Measurements from ENCODE around the gene UPK3A.
A peak's percentile ranks its signal among the peaks of the same experiment; 100 is the strongest.
"Not testable (repeated sequence)": the region's sequence is repeated elsewhere in the genome, so short reads cannot be mapped to it uniquely, and the experiment has no call there.

UPK3A gene

DNA sequence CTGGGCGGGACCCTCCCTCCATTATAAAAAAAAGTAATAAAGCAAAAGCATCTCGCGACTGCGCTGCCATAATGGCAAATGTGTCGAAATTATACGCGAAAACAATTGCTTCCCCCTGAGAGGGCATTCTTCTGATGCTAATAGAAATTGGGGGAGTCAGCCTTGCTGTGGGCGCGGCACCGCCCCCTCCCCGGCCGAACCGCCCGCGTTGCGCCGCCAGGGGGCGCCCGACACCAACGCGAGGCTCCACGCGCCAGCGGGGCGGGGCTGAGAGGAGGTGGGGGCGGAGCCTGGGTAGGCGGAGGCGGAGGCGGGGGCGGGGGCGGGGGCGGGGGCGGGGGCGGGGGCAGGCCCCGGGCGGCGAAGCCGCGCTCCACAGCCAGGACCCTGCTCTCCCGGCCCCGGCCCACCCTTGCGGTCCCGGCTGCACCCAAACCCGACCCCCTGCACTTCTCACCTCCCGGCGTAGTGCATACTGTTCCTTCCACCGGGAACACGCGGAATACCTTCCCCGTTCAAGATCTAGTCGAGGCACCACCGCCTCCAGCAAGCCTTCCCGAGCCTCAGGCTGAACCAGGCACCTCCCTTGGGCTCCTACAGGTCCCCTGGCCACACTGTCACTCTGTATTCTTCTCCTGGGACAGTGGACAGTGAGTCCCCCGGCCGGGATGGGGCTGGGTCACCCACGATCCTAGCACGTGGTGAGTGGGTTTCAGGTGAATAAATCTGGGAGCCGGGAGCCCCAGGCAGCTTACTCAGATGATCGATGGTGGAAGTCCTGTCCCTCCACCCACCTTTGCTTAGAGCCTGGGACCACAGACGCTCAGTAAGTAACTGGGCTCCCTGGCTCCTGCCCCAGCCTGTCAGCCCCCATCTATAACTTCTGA is 15.5 kb upstream of the UPK3A start:
- DNase-seq (ENCODE audit: low read depth): peak; percentile 55
- H3K4me3 ChIP-seq (ENCODE audit: low read length): peak overlapping the region; percentile 68
- TF ChIP-seq, protein P1, sequence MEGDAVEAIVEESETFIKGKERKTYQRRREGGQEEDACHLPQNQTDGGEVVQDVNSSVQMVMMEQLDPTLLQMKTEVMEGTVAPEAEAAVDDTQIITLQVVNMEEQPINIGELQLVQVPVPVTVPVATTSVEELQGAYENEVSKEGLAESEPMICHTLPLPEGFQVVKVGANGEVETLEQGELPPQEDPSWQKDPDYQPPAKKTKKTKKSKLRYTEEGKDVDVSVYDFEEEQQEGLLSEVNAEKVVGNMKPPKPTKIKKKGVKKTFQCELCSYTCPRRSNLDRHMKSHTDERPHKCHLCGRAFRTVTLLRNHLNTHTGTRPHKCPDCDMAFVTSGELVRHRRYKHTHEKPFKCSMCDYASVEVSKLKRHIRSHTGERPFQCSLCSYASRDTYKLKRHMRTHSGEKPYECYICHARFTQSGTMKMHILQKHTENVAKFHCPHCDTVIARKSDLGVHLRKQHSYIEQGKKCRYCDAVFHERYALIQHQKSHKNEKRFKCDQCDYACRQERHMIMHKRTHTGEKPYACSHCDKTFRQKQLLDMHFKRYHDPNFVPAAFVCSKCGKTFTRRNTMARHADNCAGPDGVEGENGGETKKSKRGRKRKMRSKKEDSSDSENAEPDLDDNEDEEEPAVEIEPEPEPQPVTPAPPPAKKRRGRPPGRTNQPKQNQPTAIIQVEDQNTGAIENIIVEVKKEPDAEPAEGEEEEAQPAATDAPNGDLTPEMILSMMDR (conservative IDR thresholded peaks at IDR 0.05; ENCODE audit: low read length): peak; percentile 41

DNA sequence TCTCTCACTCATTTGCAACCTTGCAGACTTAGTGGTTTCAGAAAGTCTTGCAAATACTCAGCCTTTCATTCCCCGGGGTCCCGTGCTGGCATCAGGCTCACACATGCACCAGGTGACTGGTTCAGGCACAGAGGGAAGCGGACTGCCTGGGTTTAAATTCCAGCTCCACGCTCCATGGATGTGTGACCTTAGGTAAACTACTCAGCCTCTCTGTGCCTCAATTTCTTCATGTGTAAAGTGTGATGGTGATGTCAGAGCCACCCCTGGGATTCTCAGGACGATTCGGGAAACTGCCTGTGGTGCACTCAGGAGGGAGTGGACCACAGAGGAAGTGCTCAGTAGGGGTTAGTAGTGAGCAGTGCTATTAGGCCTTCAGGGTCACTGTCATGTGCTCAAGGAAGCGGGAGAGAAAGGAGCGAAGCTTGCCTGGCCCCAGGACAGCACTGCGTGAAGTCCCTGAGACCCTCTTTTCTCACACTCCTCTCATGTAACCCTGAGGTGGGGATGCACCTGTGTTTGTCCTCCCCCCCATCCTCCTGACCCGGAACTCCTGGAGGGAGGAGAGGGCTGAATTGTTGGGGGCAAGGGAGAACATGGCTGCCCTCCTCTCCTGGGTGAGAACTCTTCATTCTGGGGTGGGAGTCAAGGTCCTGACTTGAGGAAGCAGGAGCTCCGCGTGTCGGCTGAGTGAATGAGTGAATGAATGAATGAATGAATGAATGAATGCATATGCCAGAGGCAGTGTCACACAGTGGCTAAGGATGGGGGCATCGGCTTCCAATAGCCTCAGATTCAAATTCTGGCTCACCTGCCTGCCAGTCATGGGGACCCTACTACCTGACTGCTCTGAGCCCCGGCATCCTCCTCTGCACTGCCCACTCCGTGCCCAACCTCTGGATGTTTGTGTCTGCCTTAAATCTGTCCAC is 14.4 kb upstream of the UPK3A start:
- TF ChIP-seq, protein P1 (conservative IDR thresholded peaks at IDR 0.05; ENCODE audit: low read length): no peak
- DNase-seq (ENCODE audit: low read depth): no peak
- no peak overlapping the region for H3K4me3 ChIP-seq (ENCODE audit: low read length)

DNA sequence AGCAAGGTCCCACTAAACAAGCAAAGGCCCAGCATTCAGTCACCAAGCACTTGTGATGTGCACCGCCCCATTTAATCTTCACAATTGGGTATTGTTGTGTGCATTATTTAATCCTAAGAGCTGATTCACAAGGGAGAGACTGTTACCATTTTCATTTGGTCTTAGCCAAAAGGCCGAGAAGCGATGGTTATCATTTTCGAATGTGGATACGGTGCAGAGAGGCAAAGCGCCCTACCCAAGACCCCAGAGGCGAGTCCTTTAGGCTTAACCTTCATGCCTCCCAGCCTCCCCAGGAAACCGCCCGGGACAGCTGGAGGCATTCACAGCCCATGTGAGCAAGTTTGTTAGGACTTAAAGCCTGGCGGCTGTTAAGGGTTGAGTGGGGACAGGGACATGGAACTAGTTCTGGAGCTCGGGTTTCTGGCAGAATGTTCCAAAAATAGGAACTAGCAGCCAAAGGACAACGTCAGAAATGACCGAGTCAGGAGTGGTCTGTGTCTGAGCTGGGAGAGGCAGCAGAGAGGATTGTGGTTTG is 13.0 kb upstream of the UPK3A start:
- peak; percentile 31 for DNase-seq (ENCODE audit: low read depth)
- no peak overlapping the region for H3K4me3 ChIP-seq (ENCODE audit: low read length)
- TF ChIP-seq, protein P1 (conservative IDR thresholded peaks at IDR 0.05; ENCODE audit: low read length): no peak

DNA sequence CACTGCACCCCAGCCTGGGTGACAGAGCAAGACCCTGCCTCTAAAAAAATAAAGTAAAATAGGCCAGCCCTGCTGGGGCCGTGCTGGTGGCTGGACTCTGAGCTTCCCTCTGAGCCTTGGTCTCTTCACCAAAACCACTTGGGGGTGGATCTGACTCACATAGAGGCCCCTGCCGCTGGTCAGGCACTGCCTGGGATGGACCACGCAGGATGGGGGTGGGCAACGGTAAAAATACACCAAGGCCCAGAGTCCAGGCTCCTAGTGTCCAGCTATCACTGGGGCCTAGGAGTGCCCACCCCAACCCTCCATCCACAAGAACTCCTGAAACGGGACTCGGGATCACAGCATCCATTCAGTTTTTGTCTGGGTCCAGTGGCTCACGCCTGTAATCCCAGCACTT is 12.3 kb upstream of the UPK3A start:
- H3K4me3 ChIP-seq (ENCODE audit: low read length): no peak overlapping the region
- TF ChIP-seq, protein P1 (conservative IDR thresholded peaks at IDR 0.05; ENCODE audit: low read length): no peak
- DNase-seq (ENCODE audit: low read depth): no peak

DNA sequence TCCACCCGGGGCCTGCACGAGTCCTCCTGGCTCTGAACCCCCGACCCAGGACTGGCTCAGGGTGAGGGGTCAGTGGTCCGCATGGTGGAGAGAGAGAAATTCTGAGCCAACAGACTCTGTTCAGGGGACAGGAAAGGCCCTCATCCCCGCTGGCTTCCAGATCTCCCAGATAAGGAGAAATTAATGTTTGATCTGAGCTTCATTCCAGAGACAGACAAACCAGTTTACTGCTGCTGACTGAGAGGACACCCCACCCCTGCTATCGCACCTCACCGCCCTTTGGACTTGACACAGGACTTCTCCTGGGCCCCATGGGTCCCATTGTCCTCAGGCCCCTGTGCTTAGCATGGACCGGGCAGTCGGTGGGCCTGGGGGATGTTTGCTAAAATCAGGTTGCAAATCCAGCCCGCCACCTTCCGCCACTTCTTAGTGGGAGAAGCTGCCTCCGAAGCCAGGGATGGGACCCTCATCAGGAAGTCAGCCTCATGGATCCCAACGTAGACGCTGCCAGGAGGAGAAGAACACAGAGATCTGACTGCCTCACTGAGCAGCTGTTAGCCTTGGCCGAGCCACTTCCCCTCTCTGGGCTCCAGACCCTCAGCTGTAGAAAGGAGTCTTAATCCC is 11.2 kb upstream of the UPK3A start:
- DNase-seq (ENCODE audit: low read depth): no peak
- no peak overlapping the region for H3K4me3 ChIP-seq (ENCODE audit: low read length)
- TF ChIP-seq, protein P1 (conservative IDR thresholded peaks at IDR 0.05; ENCODE audit: low read length): no peak

DNA sequence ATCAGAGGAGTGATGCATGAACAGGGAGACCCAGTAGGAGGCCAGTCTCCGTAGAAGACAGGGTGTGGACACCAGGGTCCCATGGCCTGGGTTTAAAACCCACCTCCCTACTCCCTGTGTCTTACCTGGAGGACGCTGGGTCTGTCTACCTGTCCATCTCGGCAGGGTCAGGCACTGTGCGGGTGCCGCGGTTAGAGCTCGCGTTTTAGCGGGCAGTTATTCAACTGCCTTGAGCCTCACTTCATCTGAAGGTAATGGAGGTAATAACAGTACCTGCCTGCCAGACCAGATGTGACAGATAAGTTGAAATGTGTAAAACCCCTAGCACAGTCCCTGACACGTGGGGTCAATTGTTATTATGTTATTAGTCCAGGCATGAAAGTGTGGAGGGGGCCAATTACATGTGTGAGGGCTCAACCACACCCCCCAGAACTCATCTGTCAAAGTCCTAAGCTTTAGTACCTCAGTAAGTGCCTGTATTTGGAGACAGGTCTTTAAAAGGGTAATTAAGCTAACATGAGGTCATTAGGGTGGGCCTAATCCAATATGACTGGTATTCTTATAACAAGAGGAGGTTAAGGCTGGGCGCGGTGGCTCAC is 8.1 kb upstream of the UPK3A start:
- H3K4me3 ChIP-seq (ENCODE audit: low read length): no peak overlapping the region
- TF ChIP-seq, protein P1 (conservative IDR thresholded peaks at IDR 0.05; ENCODE audit: low read length): no peak
- no peak for DNase-seq (ENCODE audit: low read depth)

DNA sequence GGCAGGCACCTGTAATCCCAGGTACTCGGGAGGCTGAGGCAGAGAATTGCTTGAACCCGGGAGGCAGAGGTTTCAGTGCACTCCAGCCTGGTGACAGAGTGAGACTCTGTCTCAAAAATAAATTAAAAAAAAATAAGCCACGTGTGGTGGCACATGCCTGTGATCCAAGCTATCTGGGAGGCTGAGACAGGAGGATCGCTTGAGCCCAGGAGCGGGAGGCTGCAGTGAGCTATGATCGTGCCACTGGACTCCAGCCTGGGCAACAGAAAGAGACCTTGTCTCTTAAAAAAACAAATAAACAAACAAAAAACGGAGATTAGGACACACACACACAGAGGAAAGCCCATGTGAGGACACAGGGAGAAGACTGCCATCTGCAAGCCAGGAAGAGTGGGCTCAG is 7.0 kb upstream of the UPK3A start:
- not testable (repeated sequence) for DNase-seq (ENCODE audit: low read depth)

More for the DNA sequence above, 7.0 kb upstream of the UPK3A start:
- H3K4me3 ChIP-seq (ENCODE audit: low read length): not testable (repeated sequence)
